Fibroblast of upper back skin (primary cell): ENCODE results near the gene SPATA22.
"Not testable (repeated sequence)": the region's sequence is repeated elsewhere in the genome, so short reads cannot be mapped to it uniquely, and the experiment has no call there.

Experiments used
- DNase-seq: peaks from one replicate; pipeline ENCODE4 v3.0.0-alpha.2; 2013

Gene SPATA22, protein sequence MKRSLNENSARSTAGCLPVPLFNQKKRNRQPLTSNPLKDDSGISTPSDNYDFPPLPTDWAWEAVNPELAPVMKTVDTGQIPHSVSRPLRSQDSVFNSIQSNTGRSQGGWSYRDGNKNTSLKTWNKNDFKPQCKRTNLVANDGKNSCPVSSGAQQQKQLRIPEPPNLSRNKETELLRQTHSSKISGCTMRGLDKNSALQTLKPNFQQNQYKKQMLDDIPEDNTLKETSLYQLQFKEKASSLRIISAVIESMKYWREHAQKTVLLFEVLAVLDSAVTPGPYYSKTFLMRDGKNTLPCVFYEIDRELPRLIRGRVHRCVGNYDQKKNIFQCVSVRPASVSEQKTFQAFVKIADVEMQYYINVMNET

DNA sequence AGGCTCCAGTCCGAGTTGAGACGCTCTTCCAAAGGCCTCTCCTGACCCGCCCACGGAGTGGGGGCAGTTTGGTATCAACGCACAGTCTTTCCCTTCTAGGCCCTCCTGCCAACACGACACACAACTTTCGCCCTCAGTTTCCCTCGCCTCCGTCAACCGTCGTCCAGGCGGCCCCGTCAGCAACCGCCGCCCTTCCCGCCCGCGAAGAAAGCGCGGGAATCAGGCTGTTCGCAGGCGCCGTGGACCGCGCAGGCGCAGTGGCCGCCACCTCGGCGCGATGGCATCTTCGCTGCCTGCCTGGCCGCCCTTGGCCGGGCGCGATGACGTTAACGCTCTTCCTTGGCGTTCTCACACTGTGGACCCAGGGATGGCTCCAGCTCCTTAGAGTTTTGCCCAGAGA is at the start of gene SPATA22:
Gene SPATA22 (minus strand): TSS at position 221 of the 400 bp plus-strand sequence. CDS start 2,494 bp downstream, outside the sequence.
- DNase-seq: no peak

DNA sequence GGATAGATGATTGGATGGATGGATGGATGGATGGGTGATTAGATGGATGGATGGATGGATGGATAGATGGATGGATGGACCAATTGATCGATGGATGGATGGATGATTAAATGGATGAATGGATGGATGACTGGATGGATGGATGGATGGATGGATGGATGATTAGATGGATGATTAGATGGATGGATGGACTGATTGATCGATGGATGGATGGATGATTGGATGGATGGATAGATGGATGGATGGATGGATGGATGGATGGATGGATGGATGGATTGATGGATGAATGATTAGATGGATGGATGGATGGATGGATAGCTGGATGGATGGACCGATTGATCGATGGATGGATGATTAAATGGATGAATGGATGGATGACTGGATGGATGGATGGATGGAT is 47.9 kb upstream of the SPATA22 start:
- DNase-seq: not testable (repeated sequence)

DNA sequence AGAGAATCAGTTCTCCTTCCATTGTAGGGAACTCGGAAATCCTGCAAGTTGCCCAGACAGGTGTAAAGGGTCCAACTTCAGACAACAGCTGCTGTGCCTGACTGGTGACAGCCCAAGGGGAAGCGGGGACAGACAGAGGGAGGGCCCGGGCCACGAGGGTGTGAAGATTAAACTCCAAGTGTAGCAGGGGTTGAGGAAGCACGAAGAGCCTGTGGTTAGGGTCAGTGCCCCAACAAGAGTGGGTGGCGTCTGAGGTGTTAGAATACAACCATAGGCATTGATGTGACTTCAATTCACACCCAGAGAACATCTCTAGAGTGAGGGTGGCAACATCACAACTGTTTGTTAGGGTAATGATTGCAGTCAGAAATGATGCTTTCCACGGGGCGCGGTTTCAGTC is 43.3 kb upstream of the SPATA22 start:
- no peak for DNase-seq

DNA sequence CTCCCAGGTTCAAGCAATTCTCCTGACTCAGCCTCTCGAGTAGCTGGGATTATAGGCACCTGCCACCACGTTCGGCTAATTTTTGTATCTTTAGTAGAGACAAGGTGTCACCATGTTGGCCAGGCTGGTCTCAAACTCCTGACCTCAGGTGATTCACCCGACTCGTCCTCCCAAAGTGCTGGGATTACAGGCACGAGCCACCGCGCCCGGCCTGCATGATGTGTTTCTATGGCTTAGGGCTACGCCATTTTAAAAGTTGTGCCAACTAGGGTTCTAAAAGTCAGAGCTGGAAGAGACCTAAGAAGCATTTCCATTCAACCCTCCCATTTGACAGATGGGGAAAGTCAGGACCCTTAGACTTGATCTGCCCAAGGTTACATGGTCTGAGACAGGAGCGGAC is 42.5 kb upstream of the SPATA22 start:
- not testable (repeated sequence) for DNase-seq

DNA sequence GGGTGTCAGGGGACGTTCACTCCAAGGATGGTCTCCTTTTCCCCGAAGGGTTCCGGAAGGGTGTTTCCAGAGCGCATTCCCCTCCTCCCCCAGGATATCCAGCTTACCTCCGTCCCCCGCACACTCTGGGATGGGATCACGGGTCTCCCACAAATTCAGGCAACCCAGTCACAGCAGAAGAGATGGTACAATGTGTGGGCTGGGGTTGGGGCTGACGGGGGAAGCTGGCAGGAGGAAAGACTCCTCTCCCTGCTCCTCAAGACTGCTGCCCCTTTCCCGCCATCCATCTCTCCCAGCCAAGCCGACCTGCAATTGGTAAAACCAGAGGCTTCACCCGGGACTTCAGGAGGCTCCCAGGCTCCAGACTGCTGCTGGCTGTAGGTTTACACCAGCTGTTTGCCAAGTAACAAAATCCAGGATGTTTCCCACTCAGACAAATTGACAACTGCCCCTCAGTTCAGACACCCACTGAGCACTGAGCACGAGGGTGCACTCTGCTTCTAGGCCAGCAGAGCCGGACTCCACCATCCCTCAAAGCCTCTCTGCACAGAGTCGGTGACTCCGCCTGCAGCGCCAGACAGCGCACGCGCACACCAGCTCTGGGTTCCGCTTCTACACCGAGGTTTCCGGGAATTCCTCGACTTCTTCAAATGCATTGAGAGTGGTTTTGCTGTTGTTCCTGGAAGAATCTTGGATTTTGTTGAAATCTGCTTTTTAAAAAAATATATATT is 41.9 kb upstream of the SPATA22 start:
- no peak for DNase-seq

DNA sequence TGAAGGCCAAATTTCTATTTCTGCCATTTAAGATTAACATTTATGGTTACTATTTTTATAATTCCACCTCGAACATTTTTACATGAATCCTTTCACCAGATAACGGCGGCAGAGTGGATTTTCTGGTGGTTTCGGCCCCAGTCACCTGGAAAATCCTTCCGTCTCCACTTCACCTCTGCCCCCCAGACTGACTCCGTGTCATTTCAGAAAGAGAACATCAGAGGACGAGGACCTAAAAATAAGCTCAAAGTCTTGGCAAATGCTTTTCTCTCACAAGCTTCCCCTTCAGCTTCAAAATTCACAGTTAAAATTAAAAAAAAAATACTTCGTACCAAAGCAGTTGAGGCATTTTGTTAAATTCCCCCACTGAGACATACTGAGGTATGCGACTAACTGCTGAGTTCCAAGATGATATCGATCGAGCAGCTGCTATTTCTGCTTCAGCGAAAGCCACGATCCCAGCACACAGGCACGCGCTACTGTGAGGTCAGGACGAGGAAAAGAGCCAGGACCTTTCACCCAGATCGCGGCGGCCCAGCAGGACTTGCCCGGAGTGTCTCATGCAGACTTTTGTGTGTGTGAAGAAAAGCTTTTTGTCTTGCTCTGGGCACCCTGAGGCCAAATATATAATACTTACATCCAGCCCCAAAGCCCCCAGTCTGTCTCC is 41.0 kb upstream of the SPATA22 start:
- peak; percentile 64 for DNase-seq

DNA sequence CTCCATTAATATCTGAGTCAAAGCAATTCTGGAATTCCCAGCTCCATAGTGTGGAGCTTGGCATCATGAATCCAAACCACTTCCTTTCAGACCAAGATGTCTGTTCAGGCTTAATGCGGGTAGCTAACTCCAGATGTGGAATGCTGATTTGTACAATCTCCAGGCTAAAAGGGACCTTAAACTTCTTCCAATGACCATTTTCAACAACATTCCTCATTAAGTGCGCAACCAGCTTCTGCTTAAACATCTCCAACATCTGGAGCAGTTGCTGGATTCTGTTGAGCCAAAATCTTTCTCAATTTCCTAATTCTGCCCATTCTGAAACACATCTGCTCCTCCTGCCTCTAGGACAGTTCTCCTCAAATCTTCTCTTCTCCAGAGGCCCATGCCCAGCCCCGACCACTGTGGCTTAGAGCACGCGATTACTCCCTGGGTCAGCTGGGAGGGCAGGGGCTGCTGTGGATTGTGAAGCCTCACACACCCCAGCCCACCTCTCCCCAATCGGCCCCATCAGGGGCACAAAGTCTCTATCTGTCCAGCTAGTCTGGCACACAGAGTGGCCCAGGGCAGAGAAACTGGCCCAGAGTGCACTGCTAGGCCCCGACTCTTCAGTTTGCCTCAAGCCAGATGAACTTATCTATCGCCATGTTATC is 40.4 kb upstream of the SPATA22 start:
- DNase-seq: peak; percentile 21

DNA sequence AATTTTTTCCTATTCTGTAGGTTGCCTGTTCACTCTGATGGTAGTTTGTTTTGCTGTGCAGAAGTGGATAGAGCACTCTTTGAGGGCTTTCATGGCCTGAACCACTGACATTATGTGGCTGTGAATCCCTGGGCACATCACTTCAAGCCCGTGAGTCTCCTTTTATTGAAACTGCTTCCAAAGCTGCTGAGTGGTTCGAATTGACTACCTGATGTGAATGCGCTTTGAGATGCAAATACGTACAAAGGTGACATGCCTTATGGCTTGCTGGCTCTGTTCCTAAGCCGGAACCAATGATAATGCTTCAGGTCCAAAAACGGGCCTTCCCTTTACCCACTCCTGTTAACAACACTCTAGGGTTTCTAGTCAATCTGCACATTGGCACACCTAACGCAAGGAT is 38.5 kb upstream of the SPATA22 start:
- DNase-seq: no peak

DNA sequence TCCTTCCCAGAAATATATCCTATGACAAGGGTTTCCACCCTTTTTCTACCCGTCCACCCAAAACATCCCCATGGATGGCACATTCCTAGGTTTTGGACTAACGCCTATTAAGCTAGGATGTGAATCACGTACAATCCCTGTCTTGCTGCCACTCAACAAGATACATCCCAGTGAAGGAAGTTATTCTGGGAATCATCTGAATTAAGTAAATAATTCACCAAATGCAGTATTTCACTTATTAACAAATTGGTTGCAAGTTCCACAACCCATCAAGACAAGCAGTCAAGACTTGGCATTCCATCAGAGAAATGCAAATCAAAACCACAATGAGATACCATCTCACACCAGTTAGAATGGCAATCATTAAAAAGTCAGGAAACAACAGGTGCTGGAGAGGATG is 36.2 kb upstream of the SPATA22 start:
- DNase-seq: no peak

DNA sequence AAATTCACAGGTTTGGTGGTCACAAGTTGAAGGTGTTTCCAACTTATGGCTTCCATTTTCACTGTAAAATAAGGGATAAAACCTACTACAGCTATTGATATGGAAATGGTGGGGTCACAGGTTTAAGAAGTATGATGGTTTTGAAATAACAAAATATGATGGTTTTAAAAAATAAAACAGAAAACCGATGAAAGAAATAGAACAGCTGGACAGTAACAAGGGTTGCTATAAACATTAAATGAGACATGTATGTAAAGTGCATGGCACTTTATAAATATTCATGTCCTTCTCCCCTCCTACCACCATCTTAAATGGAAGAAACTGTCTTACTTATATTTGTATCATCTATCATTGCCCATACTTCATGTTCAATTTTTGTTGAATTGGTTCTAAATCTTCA is 35.5 kb upstream of the SPATA22 start:
- no peak for DNase-seq

DNA sequence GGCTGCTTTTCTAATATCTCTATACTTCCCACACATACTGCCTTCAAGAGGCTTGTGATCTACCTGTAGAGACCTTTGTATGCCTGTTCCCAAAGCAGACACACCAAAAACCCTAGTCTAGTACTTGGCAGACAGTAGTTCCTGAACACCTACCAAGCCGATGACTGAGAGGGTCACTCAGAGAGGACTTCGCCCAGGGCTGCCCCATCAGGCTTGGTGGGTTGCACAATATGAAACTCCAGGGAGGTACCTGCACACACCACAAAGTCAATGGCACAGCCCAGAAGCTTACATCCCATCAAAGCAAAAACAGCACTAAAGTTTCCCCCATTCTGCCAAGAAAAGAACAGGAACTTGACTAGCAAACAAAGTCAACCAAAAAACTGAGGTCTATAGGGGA is 34.4 kb upstream of the SPATA22 start:
- DNase-seq: no peak

DNA sequence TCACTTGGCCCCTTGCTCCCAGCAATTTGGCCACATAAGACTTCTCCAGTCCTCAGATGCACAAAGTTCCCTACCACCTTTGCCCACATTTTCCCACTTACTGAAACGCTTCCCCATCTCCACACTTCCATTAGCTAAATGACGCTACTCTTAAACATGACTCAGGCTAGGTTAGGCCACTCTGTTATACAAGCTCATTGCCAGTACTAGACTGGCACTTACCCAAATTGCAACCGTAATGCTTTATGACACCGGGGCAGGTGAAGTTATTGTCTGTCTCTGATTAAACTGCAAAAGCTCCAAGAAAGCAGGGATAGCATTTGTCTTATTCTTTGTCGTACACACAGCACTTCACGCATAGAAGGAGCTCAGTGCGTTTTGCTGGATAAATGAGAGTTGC is 33.4 kb upstream of the SPATA22 start:
- DNase-seq: no peak

DNA sequence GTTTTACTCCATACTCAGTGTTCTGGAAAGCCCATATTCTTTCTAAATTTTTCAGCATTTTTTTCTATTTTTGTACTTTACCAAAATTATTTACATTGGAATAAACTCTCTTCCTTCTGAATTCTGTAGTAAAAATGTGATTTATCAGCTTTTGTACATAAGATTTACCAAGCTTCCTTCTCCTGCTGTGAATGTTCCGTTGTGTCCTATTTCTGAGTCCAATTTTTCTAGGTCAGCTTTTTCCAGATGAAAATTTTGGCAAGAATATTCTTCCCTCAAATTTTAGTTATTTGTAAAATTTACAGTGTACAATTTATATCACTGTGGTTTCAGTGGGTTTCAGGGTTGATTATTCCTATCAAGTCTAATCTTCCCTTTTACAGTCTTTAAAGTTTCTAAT is 31.7 kb upstream of the SPATA22 start:
- no peak for DNase-seq

DNA sequence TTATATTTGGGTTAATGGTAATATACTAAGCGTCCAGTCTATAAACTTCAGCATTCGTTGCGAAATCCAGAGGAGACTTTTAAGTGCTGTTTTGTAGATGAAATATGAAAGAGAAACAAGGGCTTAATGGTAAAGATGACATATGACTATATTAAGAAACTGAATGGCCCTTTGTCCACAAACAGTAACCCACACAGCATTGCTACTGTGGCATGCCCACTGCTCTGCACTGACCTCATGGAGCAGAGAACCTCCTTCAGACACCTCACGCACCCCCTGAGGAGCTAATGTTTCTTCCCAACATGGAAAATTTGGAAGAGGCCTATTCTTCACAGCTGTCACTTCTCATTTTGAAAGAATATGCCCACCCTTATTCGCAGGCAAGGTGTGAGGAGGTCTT is 30.8 kb upstream of the SPATA22 start:
- no peak for DNase-seq

DNA sequence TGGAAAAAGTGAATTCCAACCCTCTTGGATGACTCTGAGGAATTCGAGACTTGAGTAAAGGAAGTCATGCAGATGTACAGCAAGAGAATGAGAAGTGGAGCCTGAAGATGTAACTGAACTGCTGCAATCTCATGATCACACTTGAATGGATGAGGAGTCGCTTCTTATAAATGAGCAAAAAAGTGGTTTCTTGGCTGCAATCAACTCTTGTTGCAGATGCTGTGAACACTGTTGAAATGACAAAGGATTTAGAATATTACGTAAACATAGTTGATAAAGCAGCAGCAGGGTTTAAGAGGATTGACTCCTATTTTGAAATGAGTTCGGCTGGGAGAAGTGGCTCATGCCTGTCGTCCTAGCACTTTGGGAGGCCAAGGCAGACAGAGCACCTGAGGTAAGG is 29.7 kb upstream of the SPATA22 start:
- no peak for DNase-seq

DNA sequence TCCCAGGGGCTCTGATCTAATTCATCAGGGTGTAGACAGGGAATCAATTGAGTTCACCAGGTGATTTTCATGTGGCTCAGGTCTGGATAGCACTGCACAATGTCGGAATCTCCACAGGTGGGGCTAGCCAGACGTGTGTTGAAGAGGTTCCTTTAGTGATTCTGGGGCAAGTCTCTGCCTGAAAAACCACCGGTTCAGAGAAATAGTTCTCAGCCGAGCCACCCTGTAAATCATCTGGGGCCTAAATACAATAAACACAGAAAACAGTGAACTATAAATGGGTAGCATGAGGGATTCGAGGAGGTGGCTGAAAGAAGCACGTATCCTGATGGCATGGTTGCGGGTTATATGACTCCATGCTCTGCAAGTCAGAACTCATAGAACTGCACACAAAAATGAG is 25.5 kb upstream of the SPATA22 start:
- no peak for DNase-seq

DNA sequence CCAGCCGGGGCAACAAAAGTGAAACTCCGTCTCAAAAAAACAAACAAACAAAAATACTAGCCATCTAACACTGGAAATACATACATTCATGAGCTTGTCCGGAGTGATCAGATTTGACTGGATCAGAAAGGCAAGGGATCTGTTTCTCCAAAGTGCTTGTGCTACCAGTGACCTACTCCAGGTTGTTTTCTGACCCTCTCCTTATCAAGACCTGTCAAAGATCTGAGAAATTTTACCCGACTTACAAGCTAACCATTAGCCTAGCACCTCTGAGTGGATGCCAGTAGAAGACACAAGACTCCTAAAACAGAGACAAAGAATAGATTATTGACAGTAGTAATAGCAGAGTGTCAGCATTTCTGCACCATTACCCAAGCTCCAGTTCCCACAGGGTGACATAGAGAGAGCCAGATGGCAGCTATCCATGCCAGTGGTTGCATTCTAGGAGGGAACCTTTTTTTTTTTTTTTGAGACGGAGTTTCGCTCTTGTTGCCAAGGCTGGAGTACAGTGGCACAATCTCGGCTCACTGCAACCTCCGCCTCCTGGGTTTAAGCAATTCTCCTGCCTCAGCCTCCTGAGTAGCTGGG is 14.0 kb upstream of the SPATA22 start:
- no peak for DNase-seq

DNA sequence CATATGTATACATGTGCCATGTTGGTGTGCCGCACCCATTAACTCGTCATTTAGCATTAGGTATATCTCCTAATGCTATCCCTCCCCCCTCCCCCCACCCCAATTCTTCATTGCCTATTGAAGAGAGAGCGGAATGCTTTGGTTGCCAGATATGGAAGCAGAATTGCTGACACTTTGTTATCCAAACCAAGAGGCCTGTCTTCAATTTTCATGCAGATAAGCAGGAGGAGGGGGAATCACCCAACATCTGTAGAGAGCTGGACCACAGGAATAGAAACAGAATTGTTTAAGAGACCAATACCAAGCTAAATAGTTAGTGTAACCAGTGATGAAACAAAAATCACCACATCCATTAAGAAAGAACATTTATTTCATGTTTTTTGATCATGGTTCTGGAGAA is 11.2 kb upstream of the SPATA22 start:
- DNase-seq: no peak

DNA sequence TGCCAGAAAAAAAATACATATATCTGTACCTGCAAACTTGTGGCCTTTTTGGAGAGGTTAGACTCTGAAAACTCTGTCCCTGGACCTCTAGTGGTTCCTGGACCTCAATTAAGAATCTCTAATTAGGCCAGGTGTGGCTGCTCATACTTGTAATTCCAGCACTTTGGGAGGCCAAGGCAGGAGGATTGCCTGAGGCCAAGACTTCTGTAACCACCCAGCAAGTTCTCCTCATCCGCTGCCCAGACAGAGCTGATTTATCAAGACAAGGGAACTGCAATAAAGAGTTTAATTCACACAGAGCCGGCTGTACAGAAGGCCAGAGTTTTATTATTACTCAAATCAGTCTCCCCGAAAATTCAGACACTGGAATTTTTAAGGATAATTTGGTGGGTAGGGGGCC is 8.4 kb upstream of the SPATA22 start:
- no peak for DNase-seq

DNA sequence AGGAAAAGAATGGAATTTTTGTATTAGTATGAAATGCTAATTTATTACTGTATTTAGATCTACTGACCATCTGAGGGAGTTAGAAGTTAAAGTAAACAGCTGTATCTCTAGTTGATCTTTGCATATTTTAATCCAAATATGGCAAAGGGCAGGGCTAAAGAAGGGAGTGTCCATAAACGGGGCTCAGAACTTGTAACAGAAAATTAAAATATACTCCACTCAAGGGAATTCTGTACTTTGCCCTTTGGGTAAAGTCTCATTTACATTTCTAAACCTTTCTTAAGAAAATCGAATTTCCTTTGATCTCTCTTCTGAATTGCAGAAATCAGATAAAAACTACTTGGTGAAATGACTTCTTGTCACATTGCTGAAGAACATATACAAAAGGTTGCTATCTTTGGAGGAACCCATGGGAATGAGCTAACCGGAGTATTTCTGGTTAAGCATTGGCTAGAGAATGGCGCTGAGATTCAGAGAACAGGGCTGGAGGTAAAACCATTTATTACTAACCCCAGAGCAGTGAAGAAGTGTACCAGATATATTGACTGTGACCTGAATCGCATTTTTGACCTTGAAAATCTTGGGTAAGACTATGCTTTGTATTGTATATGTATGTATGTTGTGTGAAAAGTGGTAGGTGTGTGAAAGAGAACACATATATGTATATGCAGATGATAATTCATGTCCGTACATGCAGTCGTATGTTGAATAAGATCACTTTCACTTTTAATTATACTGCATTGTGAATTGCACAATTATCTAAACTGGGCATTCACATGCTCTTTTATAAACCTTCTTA is 4.4 kb upstream of the SPATA22 start, which contains the start of gene ASPA:
Gene ASPA (plus strand): TSS at position 186 of the 799 bp plus-strand sequence. CDS start 163 bp downstream, at position 349.
- DNase-seq: no peak

DNA sequence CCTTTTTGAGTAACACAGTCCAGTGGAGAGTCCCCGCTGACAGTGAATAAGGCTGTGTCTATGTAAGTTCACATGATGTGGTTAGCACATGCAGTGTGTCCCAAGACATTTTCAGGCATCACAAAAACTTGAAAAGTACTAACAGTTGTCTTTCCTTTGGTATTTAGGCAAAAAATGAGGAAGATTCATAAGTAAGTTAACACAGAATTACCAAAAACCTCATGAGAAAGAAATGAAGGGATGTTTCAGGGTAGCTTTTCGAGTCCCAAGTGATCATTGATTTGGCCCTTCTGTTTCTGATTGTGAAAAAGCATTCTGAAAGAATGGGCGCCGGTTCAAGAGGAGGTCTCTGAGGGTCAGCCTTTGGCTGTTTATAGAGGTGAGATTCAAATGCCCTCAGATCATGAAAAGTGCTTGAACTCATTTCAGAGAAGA is 3.6 kb upstream of the SPATA22 start:
- no peak for DNase-seq

DNA sequence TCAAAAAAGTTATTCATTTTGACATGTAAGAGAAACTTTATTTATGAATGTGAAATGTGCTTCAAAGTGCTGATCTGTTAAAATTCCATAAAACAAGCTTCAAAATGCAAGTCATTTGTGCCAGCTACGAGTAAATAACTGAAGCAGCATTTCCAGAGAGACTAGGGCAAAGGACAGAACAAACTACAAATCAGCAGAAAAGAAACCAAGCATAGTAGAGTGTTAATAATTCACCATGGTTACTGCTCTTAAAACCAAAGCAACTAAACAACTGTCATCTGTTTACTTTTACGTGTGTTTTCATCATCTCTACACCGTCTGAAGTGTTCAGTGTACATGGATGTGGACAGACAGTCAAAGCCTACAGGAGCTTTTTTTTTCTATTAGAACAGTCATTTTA is 2.6 kb upstream of the SPATA22 start:
- DNase-seq: no peak
